Endothelial cell of umbilical vein (primary cell): ENCODE results near the gene CEP20. TPM values are rescaled to one million over a fixed set of nuclear protein-coding genes. Genes with fewer than 3 reads are reported as not detected.

ENCODE experiments used
- BruUV-seq: library from RNA; stranded (reverse); fragments of 400-500 nt; replicated peaks from 2 replicates; lab custom pipeline; 2021; lab: Mats Ljungman, UMichigan
- CTCF ChIA-PET: fragments of 300-600, 350-600 bp; sonication (Branson Sonifier 250); formaldehyde crosslinking; loops from one replicate; lab custom pipeline; 2021; ENCODE audit warnings: antibody characterized with exemption, inconsistent platforms; lab: Charles Lee
- POLR2A ChIA-PET: fragments of 300-600, 350-600 bp; sonication (Branson Sonifier 250); formaldehyde crosslinking; loops from one replicate; lab custom pipeline; 2021; ENCODE audit warnings: antibody characterized with exemption, inconsistent platforms; lab: Charles Lee
- DNase-seq: peaks from one replicate; pipeline ENCODE4 v3.0.0-alpha.2; 2011; ENCODE audit warnings: low read depth, low spot score
- FAIRE-seq: peaks from 2 replicates; lab custom pipeline; 2011; peaks lifted over from hg19 to GRCh38; lab: Jason Lieb, UNC
- H2AFZ ChIP-seq: 2 replicates; pipeline ENCODE4 v1.6.0; 2012; ENCODE audit warnings: low read depth, low read length, control low read depth, inconsistent platforms
- H3K27ac ChIP-seq: 2 replicates; pipeline ENCODE4 v1.5.1; 2011; ENCODE audit warnings: low read depth, mild to moderate bottlenecking, control low read depth, low read length, moderate library complexity; ENCODE audit not compliant: insufficient read depth
- H3K27me3 ChIP-seq, 2 experiments: 2 replicates each; pipeline versions ENCODE4 v1.6.0 to v1.6.1; 2011; ENCODE audit warnings: low read length in 2 of 2, mixed read lengths in 1 of 2; ENCODE audit not compliant: control insufficient read depth in 2 of 2, insufficient read depth in 2 of 2
- H3K36me3 ChIP-seq, 2 experiments: 2 replicates in 1 of 2; 3 replicates in 1 of 2; pipeline ENCODE4 v1.5.1; 2011; ENCODE audit warnings: low read length in 2 of 2, mild to moderate bottlenecking in 1 of 2, moderate library complexity in 1 of 2; ENCODE audit not compliant: control insufficient read depth in 2 of 2, insufficient read depth in 2 of 2; ENCODE audit errors: extremely low read depth in 1 of 2
- H3K4me1 ChIP-seq: 3 replicates; pipeline ENCODE4 v1.5.1; 2011; ENCODE audit warnings: mild to moderate bottlenecking, low read length; ENCODE audit not compliant: control insufficient read depth, insufficient read depth; ENCODE audit errors: extremely low read depth
- H3K4me2 ChIP-seq: 2 replicates; pipeline ENCODE4 v1.6.1; 2011; ENCODE audit warnings: low read length, control low read depth, mixed read lengths; ENCODE audit not compliant: insufficient read depth
- H3K4me3 ChIP-seq, 3 experiments: fragments of 200-600 bp in 1 of 3; sonication (generic), shearing (Covaris generic) in 1 of 3; replicated peaks in 1 of 3; 2 replicates each; pipeline ENCODE4 v1.5.1; 2011 to 2016; ENCODE audit warnings: control low read depth in 3 of 3, low read length in 3 of 3, mild to moderate bottlenecking in 2 of 3, inconsistent platforms in 1 of 3, low read depth in 1 of 3, moderate library complexity in 1 of 3; ENCODE audit not compliant: insufficient read depth in 1 of 3
- H3K79me2 ChIP-seq: 2 replicates; pipeline ENCODE4 v1.6.0; 2012; ENCODE audit warnings: low read length, inconsistent platforms; ENCODE audit not compliant: control insufficient read depth, insufficient read depth
- H3K9ac ChIP-seq: replicated peaks from 2 replicates; pipeline ENCODE3; 2011; ENCODE audit warnings: low read length, control low read depth; ENCODE audit not compliant: insufficient read depth; ENCODE audit errors: extremely low read depth
- H3K9me1 ChIP-seq: replicated peaks from 3 replicates; pipeline ENCODE4 v1.6.0; 2011; ENCODE audit warnings: mild to moderate bottlenecking, low read length; ENCODE audit not compliant: control insufficient read depth, insufficient read depth; ENCODE audit errors: extremely low read depth
- H3K9me3 ChIP-seq: replicated peaks from 2 replicates; pipeline ENCODE4 v1.5.1; 2012; ENCODE audit warnings: low read length, inconsistent platforms; ENCODE audit not compliant: control insufficient read depth, insufficient read depth
- H4K20me1 ChIP-seq: replicated peaks from 2 replicates; pipeline ENCODE3; 2011; ENCODE audit warnings: mild to moderate bottlenecking, low read length; ENCODE audit not compliant: control insufficient read depth, insufficient read depth; ENCODE audit errors: extremely low read depth
- CTCF ChIP-seq, 2 donors: IDR thresholded peaks; 1 replicate in 1 of 2; 2 replicates in 1 of 2; pipeline ENCODE4 v1.5.1; 2011; ENCODE audit warnings: low read length in 2 of 2, mild to moderate bottlenecking in 2 of 2, moderate library complexity in 2 of 2, control low read depth in 1 of 2, inconsistent platforms in 1 of 2, low read depth in 1 of 2; ENCODE audit not compliant: insufficient read depth in 1 of 2; ENCODE audit errors: extremely low read depth in 1 of 2
- EZH2 ChIP-seq: IDR thresholded peaks from 2 replicates; pipeline ENCODE4 v1.6.1; 2012; ENCODE audit warnings: borderline replicate concordance, low read depth, mild to moderate bottlenecking, moderate library complexity, low read length, inconsistent platforms; ENCODE audit not compliant: severe bottlenecking
- FOS ChIP-seq: IDR thresholded peaks from 2 replicates; pipeline ENCODE4 v1.6.1; 2011; ENCODE audit warnings: mild to moderate bottlenecking, low read length, moderate library complexity, borderline replicate concordance; ENCODE audit not compliant: insufficient read depth
- GATA2 ChIP-seq: IDR thresholded peaks from 2 replicates; pipeline ENCODE4 v1.7.0; 2011; ENCODE audit warnings: low read depth, mild to moderate bottlenecking, moderate library complexity, mixed read lengths, low read length; ENCODE audit not compliant: insufficient read length, insufficient read depth
- JUN ChIP-seq: IDR thresholded peaks from 2 replicates; pipeline ENCODE4 v1.6.1; 2011; ENCODE audit warnings: borderline replicate concordance, low read depth; ENCODE audit not compliant: insufficient read length, insufficient read depth
- MAX ChIP-seq: IDR thresholded peaks from 2 replicates; pipeline ENCODE4 v1.6.1; 2011; ENCODE audit not compliant: insufficient read depth, insufficient read length
- MYC ChIP-seq: IDR thresholded peaks from one replicate; pipeline ENCODE4 v1.6.1; 2011; ENCODE audit warnings: mild to moderate bottlenecking, low read depth, low read length
- POLR2A ChIP-seq: IDR thresholded peaks from 2 replicates; pipeline ENCODE4 v1.6.1; 2012; ENCODE audit warnings: low read depth, mild to moderate bottlenecking, control low read depth, low read length
- POLR2AphosphoS5 ChIP-seq: IDR thresholded peaks from 2 replicates; pipeline ENCODE4 v1.6.1; 2012; ENCODE audit warnings: low read depth, mild to moderate bottlenecking, control low read depth, low read length, moderate library complexity; ENCODE audit not compliant: insufficient read depth
- dilution Hi-C: fragments of 300-500 bp; cut with MboI; formaldehyde crosslinking; loops from one replicate; pipeline ENCODE4 v1.15.0; 2019; ENCODE audit warnings: low sequenced_read_pairs; ENCODE audit not compliant: extremely low pct_ligation_motif_present
- intact Hi-C: fragments of 100-400 bp; cut with micrococcal nuclease; formaldehyde crosslinking; loops from one replicate; pipeline ENCODE4 v1.10.0; 2022
- polyA plus RNA-seq, 4 experiments: library from polyadenylated mRNA; depleted of rRNA in 3 of 4; stranded (reverse) in 3 of 4; unstranded in 1 of 4; fragments of >200 nt; gene quantifications; 2 replicates each; pipeline versions ENCODE4 v1.2.1 to v1.2.3, GENCODE V29; 2011 to 2012; ENCODE audit warnings: missing spikeins in 1 of 4
- total RNA-seq: library from RNA; stranded (reverse); gene quantifications from 2 replicates; pipeline ENCODE4 v1.2.3, GENCODE V29; 2021

The CEP20 gene
- total and polyA plus RNA-seq, 2 donors (not counting 3 experiments of a cell fraction or from before 2014, with no cell fraction given) = 9.5 to 28.0 TPM

- DNase-seq (no peak), FAIRE-seq (no peak)
- Histone ChIP-seq H3K36me3 (no peaks in the 10 kb centered on the region), H3K9me1 (no peaks in the 10 kb centered on the region), H3K9me3 (no peaks in the 10 kb centered on the region), H3K79me2 (no peaks in the 10 kb centered on the region), H3K4me2 (no peak overlapping the region), H3K4me3 (no peak overlapping the region), H3K27me3 (no peaks in the 10 kb centered on the region), H3K27ac (no peak overlapping the region), H3K9ac (no peak overlapping the region), H3K4me1 (no peaks in the 10 kb centered on the region), H4K20me1 (no peaks in the 10 kb centered on the region), H2AFZ (no peak overlapping the region)
- TF ChIP-seq GATA2 = no peak
- TF ChIP-seq MAX = no peak
- no peak for TF ChIP-seq POLR2A
- no peak for TF ChIP-seq MYC
- intact Hi-C loops = no loop called here
- ChIA-PET POLR2A (no interaction called here), CTCF (interaction anchor here (5.0 kb wide), 1 partner anchor 13 kb away, joined by 44 read pairs; no protein-coding TSS in a partner anchor)
- dilution Hi-C loops = no loop called here
- BruUV-seq = no TSS peak
Measured at GRCh38 chr16:15834502-15834901, 53.9 kb downstream of the CEP20 start.

- POLR2A ChIA-PET = no interaction called here
- dilution Hi-C loops = no loop called here
Measured at GRCh38 chr16:15833541-15833940, 54.9 kb downstream of the CEP20 start.

More at GRCh38 chr16:15833541-15833940, 54.9 kb downstream of the CEP20 start:
- Histone ChIP-seq H3K9me3 (no peaks in the 10 kb centered on the region), H3K9ac (no peak overlapping the region), H3K4me2 (no peak overlapping the region), H3K4me3 (no peak overlapping the region), H3K27ac (no peak overlapping the region), H2AFZ (no peak overlapping the region), H3K9me1 (no peaks in the 10 kb centered on the region), H3K36me3 (no peaks in the 10 kb centered on the region), H4K20me1 (no peaks in the 10 kb centered on the region), H3K4me1 (no peaks in the 10 kb centered on the region), H3K79me2 (no peaks in the 10 kb centered on the region), H3K27me3 (no peaks in the 10 kb centered on the region)
- CTCF ChIA-PET = interaction anchor here (0.7 to 5.0 kb wide), 2 partner anchors 12 kb away, joined by 3 to 44 read pairs; no protein-coding TSS in a partner anchor
- no peak for DNase-seq
- TF ChIP-seq POLR2A (no peak), MYC (no peak), FOS (no peak), MAX (no peak), GATA2 (no peak), JUN (no peak), POLR2AphosphoS5 (no peak), CTCF (IDR thresholded peaks at IDR 0.05; ENCODE audit: extremely low read depth in 1 of 2, insufficient read depth in 1 of 2, low read depth in 1 of 2, low read length in 2 of 2) (no peak), EZH2 (no peak)
- no peak for FAIRE-seq
- intact Hi-C loops = no loop called here
- no TSS peak for BruUV-seq
